Femur (tissue), 1 donor: ENCODE data around the gene PF4V1.
A peak's percentile ranks its signal among the peaks of the same experiment; 100 is the strongest.
"Not testable (repeated sequence)": the region's sequence is repeated elsewhere in the genome, so short reads cannot be mapped to it uniquely, and the experiment has no call there.

Experiments
- DNase-seq: peaks from one replicate; pipeline ENCODE4 v3.0.0-alpha.2; 2017

Gene PF4V1

GRCh38 chr4:73871511-73872310 lies 18.6 kb downstream of the PF4V1 start:
- DNase-seq, result no peak

- no peak for DNase-seq
Observed at GRCh38 chr4:73872316-73873108, 19.4 kb downstream of the PF4V1 start.

- DNase-seq, result no peak
Observed at GRCh38 chr4:73874386-73874785, 21.3 kb downstream of the PF4V1 start.

GRCh38 chr4:73875401-73875800 lies 22.3 kb downstream of the PF4V1 start:
- DNase-seq, result no peak

- DNase-seq, result no peak
Observed at GRCh38 chr4:73883306-73883705, 30.2 kb downstream of the PF4V1 start.

- no peak for DNase-seq
Observed at GRCh38 chr4:73885574-73886267, 32.6 kb downstream of the PF4V1 start.

GRCh38 chr4:73891326-73891725 lies 38.2 kb downstream of the PF4V1 start:
- no peak for DNase-seq

- DNase-seq, result no peak
Observed at GRCh38 chr4:73891739-73892405, 38.8 kb downstream of the PF4V1 start.

- DNase-seq, result no peak
Observed at GRCh38 chr4:73892966-73893365, 39.9 kb downstream of the PF4V1 start.

- no peak for DNase-seq
Observed at GRCh38 chr4:73894001-73894400, 40.9 kb downstream of the PF4V1 start.

GRCh38 chr4:73895201-73896175 lies 42.4 kb downstream of the PF4V1 start:
- no peak for DNase-seq

GRCh38 chr4:73896416-73896815 lies 43.3 kb downstream of the PF4V1 start:
- DNase-seq, result no peak

- no peak for DNase-seq
Observed at GRCh38 chr4:73897380-73898136, 44.5 kb downstream of the PF4V1 start.

GRCh38 chr4:73899338-73899737 lies 46.2 kb downstream of the PF4V1 start:
- DNase-seq, result not testable (repeated sequence)

GRCh38 chr4:73901031-73901430 lies 47.9 kb downstream of the PF4V1 start:
- peak; percentile 21 for DNase-seq

- no peak for DNase-seq
Observed at GRCh38 chr4:73902038-73902637, 49.0 kb downstream of the PF4V1 start.

- no peak for DNase-seq
Observed at GRCh38 chr4:73902817-73903547, 49.9 kb downstream of the PF4V1 start.
